HT-29 (cell line): ENCODE measurements around the gene VAV2. TPM values are rescaled to one million over a fixed set of nuclear protein-coding genes. Genes with fewer than 3 reads are reported as not detected.
A peak's percentile ranks its signal among the peaks of the same experiment; 100 is the strongest.

Experiments used
- DNase-seq: peaks from one replicate; pipeline ENCODE4 v3.0.0-alpha.2; 2015; ENCODE audit warnings: low spot score
- total RNA-seq: library from RNA; depleted of rRNA; stranded (reverse); fragments of >200 nt; shearing (Covaris generic); gene quantifications from 2 replicates; pipeline ENCODE4 v1.2.3, GENCODE V29; 2014

VAV2 gene
- total RNA-seq, 1 experiment from 2014 or later: 20.3 TPM

- DNase-seq: no peak
Observed at GRCh38 chr9:134027561-134027960, 35.4 kb upstream of the VAV2 start.

- no peak for DNase-seq
Observed at GRCh38 chr9:134026981-134027380, 34.9 kb upstream of the VAV2 start.

GRCh38 chr9:134026581-134026980 lies 34.5 kb upstream of the VAV2 start:
- no peak for DNase-seq

DNA sequence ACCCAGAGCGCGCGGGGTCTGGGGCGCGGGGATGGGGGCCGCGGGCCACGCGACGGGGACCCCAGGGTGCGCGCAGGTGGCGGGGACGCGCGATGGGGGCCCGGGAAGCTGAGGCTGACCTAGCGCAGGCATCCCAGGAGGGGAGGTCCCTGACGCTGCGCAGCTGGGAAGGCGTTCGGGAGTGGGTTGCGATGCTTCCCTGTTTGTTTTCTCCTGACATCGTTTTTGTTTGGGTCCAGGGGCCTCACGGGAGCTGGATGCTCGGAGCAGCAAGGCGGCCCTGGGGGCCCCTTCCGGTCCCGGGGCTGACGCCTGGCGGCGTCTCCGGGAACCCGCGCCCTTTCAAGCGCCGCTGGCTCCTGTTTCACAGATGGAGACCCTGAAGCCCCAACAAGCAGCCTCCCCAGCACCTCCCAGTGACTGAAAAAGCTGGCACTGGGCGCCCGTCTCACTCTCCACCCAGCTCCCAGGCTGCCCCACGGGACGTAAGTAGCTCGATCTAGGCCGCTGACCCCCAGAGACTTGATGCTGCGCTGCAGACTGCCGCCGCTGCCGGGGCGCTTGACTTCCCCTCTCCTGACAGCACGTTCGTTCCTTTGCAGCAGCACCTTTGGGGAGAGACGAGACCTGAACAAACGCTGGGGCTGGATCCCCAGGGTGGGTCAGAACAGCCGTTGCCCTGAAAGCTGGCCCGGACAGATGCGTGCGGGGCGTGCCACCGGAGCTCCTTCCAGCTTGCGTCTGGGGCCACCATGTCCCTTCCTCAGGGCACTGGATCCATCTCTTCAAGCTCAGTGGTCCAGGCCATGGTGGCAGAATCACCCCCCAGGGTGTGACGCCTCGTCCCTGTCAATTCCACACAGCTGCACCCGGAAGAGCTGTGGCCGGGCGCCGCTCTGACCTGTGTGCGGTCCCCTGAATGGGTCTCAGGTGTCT lies 33.8 kb upstream of the VAV2 start:
- DNase-seq: peak; percentile 24

- DNase-seq: peak; percentile 98
Observed at GRCh38 chr9:134024828-134025605, 32.9 kb upstream of the VAV2 start, which contains the start of gene BRD3OS. Gene BRD3OS, plus strand, starts transcription at chr9:134025481. Its CDS starts 1,267 bp downstream, at chr9:134026748.

DNA sequence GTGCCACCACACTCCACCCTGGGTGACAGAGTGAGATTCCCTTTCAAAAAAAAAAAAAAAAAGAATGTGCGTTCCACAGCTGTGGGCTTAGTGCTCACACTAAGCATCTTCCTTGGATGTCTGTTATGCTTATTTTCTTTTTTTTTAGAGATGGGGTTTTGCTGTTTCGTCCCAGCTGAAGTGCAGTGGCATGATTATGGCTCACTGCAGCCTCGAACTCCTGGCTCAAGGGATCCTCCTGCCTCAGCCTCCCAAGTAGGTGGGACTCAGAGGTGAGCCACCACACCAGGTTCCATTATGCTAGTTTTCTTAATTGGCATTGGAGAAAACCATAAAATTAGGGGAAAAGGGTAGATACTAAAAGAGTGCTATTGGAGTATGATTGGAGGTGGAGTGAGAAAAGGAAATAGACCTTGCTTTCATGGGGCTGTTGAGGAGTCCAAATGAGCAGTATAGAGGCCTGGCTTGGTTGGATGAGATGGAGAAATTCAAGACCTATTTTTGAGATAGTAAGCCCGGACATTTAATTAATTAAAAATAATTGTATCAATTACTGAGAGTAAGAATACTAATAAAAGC lies 32.2 kb upstream of the VAV2 start:
- DNase-seq: no peak

GRCh38 chr9:134014946-134015345 lies 22.8 kb upstream of the VAV2 start:
- DNase-seq: no peak

DNA sequence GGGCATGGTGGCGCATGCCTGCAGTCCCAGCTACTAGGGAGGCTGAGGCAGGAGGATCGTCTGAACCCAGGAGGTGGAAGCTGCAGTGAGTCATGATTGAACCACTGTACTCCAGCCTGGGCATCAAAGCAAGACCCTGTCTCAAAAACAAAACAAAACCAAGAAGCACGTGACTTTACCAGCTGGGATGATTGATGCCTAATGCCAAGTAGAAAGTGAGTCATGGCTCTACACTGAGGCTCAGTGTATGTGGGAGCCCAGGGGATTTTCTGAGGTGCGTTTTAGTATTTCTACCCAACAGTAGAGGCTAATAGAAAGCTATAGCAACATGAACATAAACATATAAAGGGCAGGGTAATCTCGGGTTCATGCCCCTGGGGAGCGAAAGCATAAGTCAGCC lies 19.3 kb upstream of the VAV2 start:
- no peak for DNase-seq

DNA sequence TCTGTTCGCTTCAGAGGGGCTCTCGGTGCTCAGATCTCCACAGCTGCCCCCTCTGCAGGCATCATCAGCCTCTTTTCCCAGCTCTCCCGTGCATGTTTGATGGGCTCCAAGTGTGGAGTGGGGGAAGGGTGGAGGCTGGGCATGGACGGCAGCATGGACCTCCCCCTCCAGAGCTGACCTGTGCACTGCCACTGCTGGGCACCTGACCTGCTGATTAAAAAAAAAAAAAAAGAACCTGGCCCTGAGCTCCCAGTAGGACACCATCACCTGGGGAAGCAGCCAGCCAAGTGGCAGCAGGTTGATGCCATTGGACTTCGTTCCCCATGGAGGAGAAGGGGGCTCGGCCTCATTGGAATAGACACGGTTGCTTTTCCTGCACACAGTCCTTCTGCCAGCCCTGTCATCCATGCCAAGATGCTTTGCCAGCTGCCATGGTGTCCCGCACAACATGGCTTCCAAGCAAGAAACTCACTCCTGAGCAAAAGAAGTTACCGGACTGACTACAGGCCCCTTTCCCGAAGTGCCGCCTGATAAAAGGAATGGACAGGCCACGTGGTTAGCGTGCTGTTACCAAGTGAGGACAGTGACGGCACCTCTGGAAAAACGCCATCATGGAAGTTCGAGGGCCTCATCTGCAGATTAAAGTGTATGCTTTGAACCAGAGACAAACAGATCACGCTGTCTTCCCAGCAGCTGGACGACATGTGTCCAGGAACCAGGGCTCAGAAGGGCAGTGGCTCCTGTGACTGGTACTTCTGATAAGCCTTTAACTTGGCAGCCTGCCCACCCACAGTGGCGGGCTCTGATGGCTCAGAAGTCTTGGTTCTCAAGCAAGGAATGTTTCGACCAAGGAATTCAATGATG lies 18.4 kb upstream of the VAV2 start:
- DNase-seq: no peak

DNA sequence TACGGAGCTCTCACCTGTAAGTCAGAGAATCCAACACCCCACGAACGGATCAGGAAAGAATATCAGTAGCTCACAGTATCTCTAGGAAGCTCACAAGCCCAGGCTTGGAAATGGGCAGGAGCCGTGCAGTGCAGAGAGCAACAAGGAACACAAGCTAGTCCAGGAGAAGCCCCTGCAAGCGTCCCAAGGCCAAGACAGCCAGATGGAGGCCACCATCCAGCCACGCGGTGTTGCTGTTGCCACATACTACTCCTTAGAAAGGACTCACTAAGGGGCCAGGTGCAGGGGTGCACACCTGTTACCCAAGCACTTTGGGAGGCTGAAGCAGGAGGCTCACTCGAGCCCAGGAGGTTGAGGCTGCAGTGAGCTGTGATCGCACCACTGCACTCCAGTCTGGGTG lies 15.4 kb upstream of the VAV2 start:
- no peak for DNase-seq

- DNase-seq: no peak
Observed at GRCh38 chr9:134007150-134007549, 15.0 kb upstream of the VAV2 start.

DNA sequence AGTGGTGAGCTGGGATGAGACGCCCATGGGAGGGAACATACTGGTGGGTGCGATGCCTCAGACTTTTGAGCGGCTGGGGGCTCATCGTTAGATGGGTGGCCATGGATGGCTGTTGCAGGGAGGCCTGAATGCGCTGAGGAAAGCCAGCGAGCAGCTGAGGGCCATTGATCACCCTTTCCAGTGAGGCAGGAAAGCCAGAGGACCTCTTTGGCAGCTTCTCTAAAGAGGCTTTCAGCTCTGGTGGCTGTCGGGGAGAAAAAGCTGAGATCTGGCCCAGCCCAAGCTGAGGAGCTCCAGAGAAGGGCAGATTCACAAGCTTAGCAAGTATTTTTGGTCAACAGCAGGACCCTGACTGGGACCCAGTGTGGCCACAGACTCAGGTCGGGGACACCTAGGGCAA lies 13.3 kb upstream of the VAV2 start:
- DNase-seq: no peak

DNA sequence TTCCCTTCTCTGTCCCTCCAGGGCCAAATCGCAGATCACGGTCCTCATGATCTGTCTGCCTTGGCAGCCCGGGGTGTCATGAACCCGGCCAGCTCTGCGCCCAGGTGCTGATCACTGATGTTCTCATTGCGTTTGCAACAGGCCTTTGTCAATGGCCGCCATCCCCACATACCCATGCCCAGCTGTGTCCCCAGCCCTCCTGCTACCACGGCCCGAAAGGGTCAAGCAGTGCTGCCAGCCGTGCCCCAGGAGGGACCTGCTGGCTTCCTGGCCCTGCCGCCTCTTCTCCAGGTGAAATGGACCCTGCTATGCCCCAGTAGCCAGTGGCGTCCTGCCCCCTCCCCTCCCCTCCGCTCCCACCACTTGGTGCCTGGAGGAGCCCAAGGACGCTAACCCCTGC lies 12.8 kb upstream of the VAV2 start:
- no peak for DNase-seq

DNA sequence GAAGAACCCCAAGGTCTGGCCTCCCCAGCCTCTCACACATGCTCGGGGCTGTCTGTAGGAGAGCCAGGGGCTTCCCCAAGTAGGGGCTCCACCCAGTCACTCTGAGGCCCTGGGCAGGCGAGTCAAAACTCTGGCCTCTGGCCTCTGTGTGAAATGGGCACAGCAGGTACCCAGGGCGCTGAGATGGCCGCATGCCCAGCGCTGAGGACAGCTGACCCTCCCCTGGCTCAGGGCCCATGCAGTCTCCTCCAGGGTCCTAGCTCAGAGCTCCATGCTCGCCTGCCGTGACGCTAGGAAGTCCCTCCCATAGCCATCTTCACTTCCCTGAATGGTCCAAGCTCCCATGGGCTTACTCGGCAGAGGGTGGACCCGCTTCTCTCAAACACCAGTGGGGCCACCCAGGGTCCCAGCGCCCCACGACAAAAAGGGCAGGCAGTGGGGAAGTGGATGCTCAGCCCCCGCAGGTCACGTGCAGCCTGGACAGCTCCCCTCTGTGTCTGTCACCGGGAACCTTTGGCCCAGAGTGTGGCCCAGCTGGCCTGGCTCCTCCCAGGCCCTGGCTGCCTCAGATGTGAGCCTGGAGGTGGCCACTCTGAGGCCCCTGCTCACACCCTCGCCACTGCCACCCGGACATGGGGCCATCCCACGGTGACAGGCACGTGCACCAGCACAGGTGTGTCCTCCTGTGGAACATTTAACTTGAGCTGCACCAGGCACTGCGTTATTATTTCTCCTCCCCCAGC lies 12.2 kb upstream of the VAV2 start:
- no peak for DNase-seq

DNA sequence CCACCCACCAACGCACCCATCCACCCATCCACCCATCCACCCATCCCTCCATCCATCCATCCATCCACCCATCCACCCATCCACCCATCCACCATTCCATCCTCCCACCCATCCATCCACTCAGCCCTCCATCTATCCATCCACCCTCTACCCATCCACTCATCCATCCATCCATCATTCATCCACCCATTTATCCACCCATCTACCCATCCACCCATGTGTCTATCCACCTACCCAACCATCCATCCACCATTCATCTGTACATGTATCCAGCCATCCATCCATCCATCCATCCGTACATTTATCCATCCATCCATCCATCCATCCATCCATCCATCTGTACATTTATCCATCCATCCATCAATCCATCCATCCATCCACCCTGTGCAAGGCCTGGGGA lies 11.1 kb upstream of the VAV2 start:
- DNase-seq: no peak

- no peak for DNase-seq
Observed at GRCh38 chr9:134002796-134003195, 10.7 kb upstream of the VAV2 start.

DNA sequence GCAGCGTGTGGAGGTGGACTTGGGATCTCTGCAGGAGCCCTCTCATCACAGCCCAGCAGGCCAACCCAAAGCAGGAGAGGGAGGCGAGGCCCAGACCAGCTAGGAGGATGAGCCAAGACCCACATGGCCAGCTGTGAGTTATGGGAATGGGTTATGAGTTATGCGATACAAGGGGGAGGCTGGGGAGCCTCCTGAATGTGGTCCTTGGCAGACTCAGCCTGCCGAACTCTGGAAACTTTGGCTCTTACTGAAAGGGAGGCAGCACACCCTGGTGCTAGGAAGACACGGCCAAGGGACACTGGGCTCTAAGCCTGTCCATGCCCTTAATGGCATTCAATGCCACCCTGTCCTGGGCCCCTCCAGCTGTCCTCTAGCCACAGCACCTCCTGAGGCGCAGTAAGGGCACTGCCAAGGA lies 7.7 kb upstream of the VAV2 start:
- DNase-seq: peak; percentile 10

- no peak for DNase-seq
Observed at GRCh38 chr9:133998915-133999595, 6.9 kb upstream of the VAV2 start.

DNA sequence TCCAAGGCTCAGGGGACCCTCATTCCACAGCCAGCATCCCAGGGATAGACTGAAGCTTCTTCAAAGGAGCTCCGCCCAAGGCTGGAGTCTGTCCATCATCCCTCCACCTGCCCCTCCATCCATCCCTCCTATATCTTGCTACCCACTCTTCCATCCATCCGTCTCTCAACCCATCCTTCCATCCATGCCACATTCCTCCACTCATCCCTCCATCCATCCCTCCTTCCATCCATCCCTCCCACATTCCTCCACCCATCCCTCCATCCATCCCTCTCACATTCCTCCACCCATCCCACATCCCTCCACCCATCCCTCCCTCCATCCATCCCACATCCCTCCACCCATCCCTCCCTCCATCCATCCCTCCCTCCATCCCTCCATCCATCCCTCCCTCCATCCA lies 5.5 kb upstream of the VAV2 start:
- no peak for DNase-seq
